AG04449 (cell line): ENCODE results near the gene DGLUCY.

Experiments
- CTCF ChIA-PET: fragments of 350-600 bp; formaldehyde crosslinking; extraction: SDS; loops from one replicate; lab custom pipeline; 2021; ENCODE audit warnings: antibody characterized with exemption; lab: Yijun Ruan, JAX
- POLR2A ChIA-PET: fragments of 400-600, 350-600 bp; formaldehyde crosslinking; extraction: SDS; loops from one replicate; lab custom pipeline; 2020; ENCODE audit warnings: antibody characterized with exemption, inconsistent platforms; lab: Yijun Ruan, JAX
- DNase-seq: peaks from one replicate; pipeline ENCODE4 v3.0.0-alpha.2; 2010; ENCODE audit warnings: low read depth, low spot score
- H3K4me3 ChIP-seq: 2 replicates; pipeline ENCODE4 v1.5.1; 2011; ENCODE audit warnings: low read depth, mild to moderate bottlenecking, control low read depth, low read length
- TF ChIP-seq, protein P1 (sequence below): IDR thresholded peaks from one replicate; pipeline ENCODE4 v1.5.1; 2011; ENCODE audit warnings: mild to moderate bottlenecking, moderate library complexity, low read length, control low read depth, inconsistent platforms; ENCODE audit not compliant: insufficient read depth; ENCODE audit errors: missing control alignments

Gene DGLUCY

DNA sequence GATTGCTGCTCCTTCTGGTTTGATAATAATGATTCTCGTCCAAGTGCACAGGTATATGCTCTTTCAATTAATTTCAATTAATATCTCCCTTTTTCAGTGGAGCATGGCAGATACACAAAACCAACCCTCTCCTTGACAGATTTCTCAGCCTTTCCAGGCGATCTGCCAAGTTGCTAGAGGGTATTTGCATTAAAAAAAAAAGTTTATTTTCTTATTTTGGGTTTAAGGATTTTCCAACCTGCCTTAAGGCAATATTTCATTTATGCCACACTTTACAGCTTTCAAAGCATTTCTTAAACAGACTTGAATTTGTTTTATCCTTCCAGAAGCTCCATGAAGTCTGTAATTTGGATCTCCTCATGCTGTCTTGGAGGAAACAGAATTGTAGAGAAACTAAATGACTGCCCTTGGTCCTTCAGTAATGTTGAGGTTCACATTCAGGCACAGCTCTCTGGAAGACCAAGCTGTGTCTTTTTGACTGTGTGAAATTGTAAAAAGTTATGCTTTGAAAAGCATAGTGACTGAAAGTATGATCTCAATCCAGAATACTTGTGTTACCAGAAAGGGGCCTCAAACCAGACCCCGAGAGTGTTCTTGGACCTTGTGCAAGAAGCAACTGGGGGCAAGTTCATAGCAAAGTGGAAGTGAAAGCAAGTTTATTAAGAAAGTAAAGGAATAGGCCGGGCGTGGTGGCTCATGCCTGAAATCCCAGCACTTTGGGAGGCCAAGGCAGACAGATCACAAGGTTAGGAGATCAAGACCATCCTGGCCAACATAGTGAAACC is 2.3 kb downstream of the DGLUCY start:
- H3K4me3 ChIP-seq: no peak overlapping the region
- DNase-seq: no peak
- CTCF ChIA-PET: no interaction called here
- TF ChIP-seq, protein P1, sequence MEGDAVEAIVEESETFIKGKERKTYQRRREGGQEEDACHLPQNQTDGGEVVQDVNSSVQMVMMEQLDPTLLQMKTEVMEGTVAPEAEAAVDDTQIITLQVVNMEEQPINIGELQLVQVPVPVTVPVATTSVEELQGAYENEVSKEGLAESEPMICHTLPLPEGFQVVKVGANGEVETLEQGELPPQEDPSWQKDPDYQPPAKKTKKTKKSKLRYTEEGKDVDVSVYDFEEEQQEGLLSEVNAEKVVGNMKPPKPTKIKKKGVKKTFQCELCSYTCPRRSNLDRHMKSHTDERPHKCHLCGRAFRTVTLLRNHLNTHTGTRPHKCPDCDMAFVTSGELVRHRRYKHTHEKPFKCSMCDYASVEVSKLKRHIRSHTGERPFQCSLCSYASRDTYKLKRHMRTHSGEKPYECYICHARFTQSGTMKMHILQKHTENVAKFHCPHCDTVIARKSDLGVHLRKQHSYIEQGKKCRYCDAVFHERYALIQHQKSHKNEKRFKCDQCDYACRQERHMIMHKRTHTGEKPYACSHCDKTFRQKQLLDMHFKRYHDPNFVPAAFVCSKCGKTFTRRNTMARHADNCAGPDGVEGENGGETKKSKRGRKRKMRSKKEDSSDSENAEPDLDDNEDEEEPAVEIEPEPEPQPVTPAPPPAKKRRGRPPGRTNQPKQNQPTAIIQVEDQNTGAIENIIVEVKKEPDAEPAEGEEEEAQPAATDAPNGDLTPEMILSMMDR: no peak
- POLR2A ChIA-PET: no interaction called here

DNA sequence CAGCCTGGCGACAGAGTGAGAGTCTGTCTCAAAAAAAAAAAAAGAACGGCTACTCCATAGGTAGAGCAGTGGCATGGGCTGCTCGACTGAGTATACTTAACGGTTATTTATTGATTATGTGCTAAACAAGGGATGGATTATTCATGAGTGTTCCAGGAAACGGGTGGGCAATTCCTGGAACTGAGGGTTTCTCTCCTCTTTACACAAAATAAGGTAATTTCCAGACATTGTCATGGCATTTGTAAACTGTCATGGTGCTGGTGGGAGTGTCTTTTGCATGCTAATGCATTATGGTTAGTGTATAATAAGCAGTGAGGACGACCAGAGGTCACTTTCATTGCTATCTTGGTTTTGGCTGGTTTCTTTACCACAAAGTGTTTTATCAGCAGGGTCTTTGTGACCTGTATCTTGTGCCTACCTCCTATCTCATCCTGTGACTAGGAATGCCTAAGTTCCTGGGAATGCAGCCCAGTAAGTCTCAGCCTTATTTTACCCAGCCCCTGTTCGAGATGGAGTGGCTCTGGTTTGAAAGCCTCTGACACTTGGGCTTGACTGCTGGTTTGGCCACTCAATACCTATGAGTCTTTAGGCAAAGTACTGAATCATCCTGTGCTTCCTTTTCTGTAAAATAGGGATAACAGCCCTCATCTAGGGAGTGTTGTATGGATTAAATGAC is 3.2 kb downstream of the DGLUCY start:
- ChIA-PET CTCF (no interaction called here), POLR2A (no interaction called here)
- TF ChIP-seq, protein P1: no peak
- no peak for DNase-seq
- H3K4me3 ChIP-seq: no peak overlapping the region

DNA sequence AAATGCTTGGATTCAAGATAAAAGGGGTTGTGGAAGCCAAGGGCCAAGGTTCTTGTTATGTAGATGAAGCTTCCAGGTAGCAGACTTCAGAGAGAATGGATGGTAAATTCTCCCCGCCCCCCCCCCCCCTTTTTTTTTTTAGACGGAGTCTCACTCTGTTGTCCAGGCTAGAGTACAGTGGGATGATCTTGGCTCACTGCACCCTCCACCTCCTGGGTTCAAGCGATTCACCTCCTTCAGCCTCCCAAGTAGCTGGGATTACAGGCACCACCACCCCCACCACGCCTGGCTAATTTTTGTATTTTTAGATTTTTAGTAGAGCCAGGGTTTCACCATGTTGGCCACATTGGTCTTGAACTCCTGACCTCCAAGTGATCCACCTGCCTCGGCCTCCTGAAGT is 4.1 kb downstream of the DGLUCY start:
- DNase-seq: no peak
- TF ChIP-seq, protein P1: no peak
- POLR2A ChIA-PET: no interaction called here
- CTCF ChIA-PET: no interaction called here
- no peak overlapping the region for H3K4me3 ChIP-seq

DNA sequence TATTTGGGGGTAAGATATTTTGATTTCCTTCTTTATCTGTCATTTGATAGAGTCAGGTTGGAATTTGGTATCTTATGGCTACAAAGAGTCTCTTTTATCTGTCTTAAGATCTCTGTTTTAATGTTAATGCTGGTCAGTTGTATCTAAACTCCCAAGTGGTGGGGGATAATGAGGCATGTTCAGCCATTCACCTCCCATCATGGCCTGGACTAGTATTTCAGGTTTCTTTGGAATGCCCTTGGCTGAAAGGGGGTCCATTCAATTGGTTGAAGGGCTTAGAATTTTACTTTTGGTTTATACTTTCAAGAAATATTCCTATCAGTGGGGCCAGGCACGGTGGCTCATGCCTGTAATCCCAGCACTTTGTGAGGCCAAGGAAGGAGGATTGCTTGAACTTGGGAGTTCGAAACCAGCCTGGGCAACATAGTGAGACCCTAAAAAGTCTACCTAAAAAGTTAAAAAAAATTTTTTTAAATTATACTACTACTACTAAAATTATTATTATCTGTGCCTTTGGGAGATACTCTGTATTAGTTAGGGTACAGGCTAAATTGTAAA is 4.7 kb downstream of the DGLUCY start:
- H3K4me3 ChIP-seq: no peak overlapping the region
- TF ChIP-seq, protein P1: no peak
- CTCF ChIA-PET: interaction anchor here (0.6 to 1.7 kb wide), 2 partner anchors 11 to 216 kb away, joined by 3 to 4 read pairs; no protein-coding TSS in a partner anchor
- DNase-seq: no peak
- POLR2A ChIA-PET: no interaction called here

GRCh38 chr14:91119556-91120311 is 5.9 kb downstream of the DGLUCY start:
- no peak for DNase-seq
- TF ChIP-seq, protein P1: no peak
- POLR2A ChIA-PET: no interaction called here
- no peak overlapping the region for H3K4me3 ChIP-seq
- CTCF ChIA-PET: interaction anchor here (1.7 to 1.8 kb wide), 2 partner anchors 20 to 217 kb away, joined by 4 read pairs; no protein-coding TSS in a partner anchor
